Measurements from ENCODE around the gene PRPSAP1. TPM values are rescaled to one million over a fixed set of nuclear protein-coding genes. Genes with fewer than 3 reads are reported as not detected.
"Not testable (repeated sequence)": the region's sequence is repeated elsewhere in the genome, so short reads cannot be mapped to it uniquely, and the experiment has no call there.

PRPSAP1 gene
- polyA plus RNA-seq, 3 donors = 81.1 to 85.4 (median 83.9) TPM

- DNase-seq (ENCODE audit: low read depth in 3 of 3, low spot score in 2 of 3) = no peak
Measured at GRCh38 chr17:76268015-76268749, 85.5 kb downstream of the PRPSAP1 start.

GRCh38 chr17:76267581-76268001, 86.1 kb downstream of the PRPSAP1 start:
- DNase-seq (ENCODE audit: low read depth in 3 of 3, low spot score in 2 of 3) = not testable (repeated sequence)

GRCh38 chr17:76267051-76267576, 86.6 kb downstream of the PRPSAP1 start:
- DNase-seq (ENCODE audit: low read depth in 3 of 3, low spot score in 2 of 3) = no peak

GRCh38 chr17:76266244-76266938, 87.3 kb downstream of the PRPSAP1 start:
- DNase-seq (ENCODE audit: low read depth in 3 of 3, low spot score in 2 of 3) = no peak

GRCh38 chr17:76265624-76266243, 88.0 kb downstream of the PRPSAP1 start:
- no peak for DNase-seq (ENCODE audit: low read depth in 3 of 3, low spot score in 2 of 3)

- DNase-seq (ENCODE audit: low read depth in 3 of 3, low spot score in 2 of 3) = peak; percentile 88 to 97 (median 94)
Measured at GRCh38 chr17:76264755-76265623, 88.7 kb downstream of the PRPSAP1 start, which contains the start of gene UBALD2. Gene UBALD2 (plus strand): TSS chr17:76265348. CDS start chr17:76265506, 158 bp downstream.

GRCh38 chr17:76264425-76264754, 89.3 kb downstream of the PRPSAP1 start:
- no peak for DNase-seq (ENCODE audit: low read depth in 3 of 3, low spot score in 2 of 3)

- DNase-seq (ENCODE audit: low read depth in 3 of 3, low spot score in 2 of 3) = no peak
Measured at GRCh38 chr17:76263896-76264295, 89.8 kb downstream of the PRPSAP1 start.

- DNase-seq (ENCODE audit: low read depth in 3 of 3, low spot score in 2 of 3) = no peak
Measured at GRCh38 chr17:76262732-76263344, 90.9 kb downstream of the PRPSAP1 start.

GRCh38 chr17:76261421-76262215, 92.1 kb downstream of the PRPSAP1 start:
- DNase-seq (ENCODE audit: low read depth in 3 of 3, low spot score in 2 of 3) = no peak

- DNase-seq (ENCODE audit: low read depth in 3 of 3, low spot score in 2 of 3) = no peak
Measured at GRCh38 chr17:76260669-76261068, 93.0 kb downstream of the PRPSAP1 start.

- DNase-seq (ENCODE audit: low read depth in 3 of 3, low spot score in 2 of 3) = no peak
Measured at GRCh38 chr17:76260220-76260619, 93.5 kb downstream of the PRPSAP1 start.

Other genes with a start within 250 kb of the PRPSAP1 start
- 10 to 100 TPM; 15.0 to 21.0 (median 17.7) TPM for gene FOXJ1, start 212.7 kb downstream of the PRPSAP1 start, polyA plus RNA-seq (ENCODE audit: insufficient read length in 3 of 3)
- 10 to 100 TPM; 26.1 to 29.1 (median 27.5) TPM for gene RNF157, start 113.4 kb downstream of the PRPSAP1 start, polyA plus RNA-seq (ENCODE audit: insufficient read length in 3 of 3)
- gene UBALD2, start 88.6 kb downstream of the PRPSAP1 start, polyA plus RNA-seq (ENCODE audit: insufficient read length in 3 of 3) = 10 to 100 TPM; 21.8 to 28.5 (median 23.6) TPM
- 1 to 10 TPM; 4.2 to 5.0 (median 5.0) TPM for gene QRICH2, start 45.6 kb downstream of the PRPSAP1 start, polyA plus RNA-seq (ENCODE audit: insufficient read length in 3 of 3)
- 1 to 10 TPM; 1.7 to 2.5 (median 2.3) TPM for gene SPHK1, start 30.7 kb upstream of the PRPSAP1 start, polyA plus RNA-seq (ENCODE audit: insufficient read length in 3 of 3)
- gene UBE2O, start 99.2 kb upstream of the PRPSAP1 start, polyA plus RNA-seq (ENCODE audit: insufficient read length in 3 of 3) = 10 to 100 TPM; 23.6 to 26.5 (median 25.1) TPM
- under 1 TPM in 1 of 3 donors, not detected in 2; 0.35 TPM for gene AANAT, start 113.7 kb upstream of the PRPSAP1 start, polyA plus RNA-seq (ENCODE audit: insufficient read length in 3 of 3)
- 1 to 10 TPM; 5.6 to 7.2 (median 5.7) TPM for gene RHBDF2, start 147.5 kb upstream of the PRPSAP1 start, polyA plus RNA-seq (ENCODE audit: insufficient read length in 3 of 3)
- gene CYGB, start 183.8 kb upstream of the PRPSAP1 start, polyA plus RNA-seq (ENCODE audit: insufficient read length in 3 of 3) = 10 to 100 TPM in 2 of 3 donors, 1 to 10 TPM in 1; 9.2 to 13.4 (median 11.1) TPM
- 1 to 10 TPM; 2.2 to 3.7 (median 3.0) TPM for gene PRCD, start 186.1 kb upstream of the PRPSAP1 start, polyA plus RNA-seq (ENCODE audit: insufficient read length in 3 of 3)
- 1 to 10 TPM; 8.5 to 9.9 (median 9.6) TPM for gene ST6GALNAC2, start 231.9 kb upstream of the PRPSAP1 start, polyA plus RNA-seq (ENCODE audit: insufficient read length in 3 of 3)

All from right renal cortex interstitium (tissue), 3 donors.